ENCODE measurements around the gene TNFSF13. TPM values are rescaled to one million over a fixed set of nuclear protein-coding genes. Genes with fewer than 3 reads are reported as not detected.
A peak's percentile ranks its signal among the peaks of the same experiment; 100 is the strongest.

The TNFSF13 gene
- total RNA-seq, 1 donor from 2014 or later, result 5.6 TPM

GRCh38 chr17:7544911-7545310 lies 13.6 kb upstream of the TNFSF13 start:
- DNase-seq (ENCODE audit: low spot score), result no peak
- H3K4me3 Mint-ChIP-seq (ENCODE audit: unreplicated experiment), result no peak overlapping the region
- peaks cover 8% of the 10 kb centered on the region for H3K4me1 Mint-ChIP-seq (ENCODE audit: unreplicated experiment)
- TF ChIP-seq CTCF (IDR thresholded peaks at IDR 0.05; ENCODE audit: unreplicated experiment), result no peak
- no peaks in the 10 kb centered on the region for H3K9me3 Mint-ChIP-seq (ENCODE audit: unreplicated experiment)
- H3K36me3 Mint-ChIP-seq (ENCODE audit: low read depth, unreplicated experiment), result no peaks in the 10 kb centered on the region
- peaks cover 4% of the 10 kb centered on the region for H3K27me3 Mint-ChIP-seq (ENCODE audit: unreplicated experiment)
- H3K27ac Mint-ChIP-seq (ENCODE audit: unreplicated experiment), result no peak overlapping the region

DNA sequence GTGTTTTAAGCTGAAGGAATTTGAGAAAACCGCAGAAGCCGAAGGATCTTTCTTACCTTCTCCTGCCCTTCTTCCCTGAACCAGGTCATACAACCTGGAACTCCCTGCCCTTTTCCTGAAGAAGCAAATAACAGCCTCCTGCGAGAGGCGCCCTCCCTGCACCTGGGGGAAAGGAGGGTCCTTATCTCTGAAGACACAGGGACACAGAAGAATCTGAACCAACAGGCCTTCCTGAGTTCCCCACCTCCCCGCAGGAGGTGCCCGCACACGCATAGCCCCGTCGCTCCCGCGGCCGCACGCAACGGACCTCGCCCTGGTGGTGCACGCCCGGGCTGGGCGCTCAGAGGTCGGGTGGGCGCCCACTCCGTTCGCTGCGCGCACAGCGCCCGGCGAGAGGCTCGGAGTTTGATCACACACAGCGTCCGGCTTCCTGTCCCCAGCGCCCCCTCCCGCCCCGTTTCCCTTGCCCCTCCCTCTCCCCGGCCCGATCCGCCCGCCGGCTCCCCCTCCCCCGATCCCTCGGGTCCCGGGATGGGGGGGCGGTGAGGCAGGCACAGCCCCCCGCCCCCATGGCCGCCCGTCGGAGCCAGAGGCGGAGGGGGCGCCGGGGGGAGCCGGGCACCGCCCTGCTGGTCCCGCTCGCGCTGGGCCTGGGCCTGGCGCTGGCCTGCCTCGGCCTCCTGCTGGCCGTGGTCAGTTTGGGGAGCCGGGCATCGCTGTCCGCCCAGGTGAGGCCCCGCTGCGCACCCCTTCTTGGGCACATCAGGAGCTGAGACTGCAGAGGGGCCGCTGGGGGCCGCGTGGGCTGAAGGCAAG lies 9.8 kb upstream of the TNFSF13 start, which contains the start of gene TNFSF12:
TNFSF12 (plus strand) TSS at position 474 of the 816 bp plus-strand sequence; CDS start at position 570, 96 bp downstream.
- Mint-ChIP-seq H3K9me3 (ENCODE audit: unreplicated experiment) (no peaks in the 10 kb centered on the region), H3K36me3 (ENCODE audit: low read depth, unreplicated experiment) (peaks cover 3% of the 10 kb centered on the region), H3K4me3 (ENCODE audit: unreplicated experiment) (peak within 1 kb of the TSS; percentile 83), H3K4me1 (ENCODE audit: unreplicated experiment) (peaks cover 18% of the 10 kb centered on the region), H3K27me3 (ENCODE audit: unreplicated experiment) (peaks cover 6% of the 10 kb centered on the region), H3K27ac (ENCODE audit: unreplicated experiment) (no peak within 1 kb of the TSS)
- DNase-seq (ENCODE audit: low spot score), result peak; percentile 44
- no peak for TF ChIP-seq CTCF (IDR thresholded peaks at IDR 0.05; ENCODE audit: unreplicated experiment)

GRCh38 chr17:7549401-7550055 lies 9.0 kb upstream of the TNFSF13 start:
- Mint-ChIP-seq H3K9me3 (ENCODE audit: unreplicated experiment) (no peaks in the 10 kb centered on the region), H3K27ac (ENCODE audit: unreplicated experiment) (no peak overlapping the region), H3K27me3 (ENCODE audit: unreplicated experiment) (peaks cover 6% of the 10 kb centered on the region), H3K36me3 (ENCODE audit: low read depth, unreplicated experiment) (peaks cover 3% of the 10 kb centered on the region), H3K4me3 (ENCODE audit: unreplicated experiment) (peak overlapping the region; percentile 80), H3K4me1 (ENCODE audit: unreplicated experiment) (peaks cover 18% of the 10 kb centered on the region)
- DNase-seq (ENCODE audit: low spot score), result no peak
- TF ChIP-seq CTCF (IDR thresholded peaks at IDR 0.05; ENCODE audit: unreplicated experiment), result no peak

DNA sequence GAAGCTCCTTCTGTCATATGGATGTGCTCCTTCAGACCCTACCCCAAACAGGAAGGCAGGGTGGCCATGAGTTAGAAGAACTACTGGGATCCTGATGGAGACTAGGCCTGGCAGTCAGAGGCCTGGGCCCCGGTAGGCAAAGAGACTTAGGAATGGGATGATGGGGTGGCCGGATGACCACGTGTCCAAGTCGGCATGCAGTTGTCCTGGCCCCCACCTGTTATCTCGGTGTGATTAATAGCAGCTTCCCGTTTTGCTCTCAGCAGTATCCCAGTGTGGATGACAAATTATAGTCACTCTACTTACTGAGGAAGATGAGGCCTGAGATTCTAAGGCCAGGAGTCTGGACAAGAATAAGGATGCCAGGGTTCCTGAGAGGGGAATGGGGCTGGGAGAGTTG lies 8.2 kb upstream of the TNFSF13 start:
- no peak for DNase-seq (ENCODE audit: low spot score)
- H3K4me3 Mint-ChIP-seq (ENCODE audit: unreplicated experiment), result no peak overlapping the region
- H3K9me3 Mint-ChIP-seq (ENCODE audit: unreplicated experiment), result no peaks in the 10 kb centered on the region
- peaks cover 21% of the 10 kb centered on the region for H3K4me1 Mint-ChIP-seq (ENCODE audit: unreplicated experiment)
- H3K27ac Mint-ChIP-seq (ENCODE audit: unreplicated experiment), result no peak overlapping the region
- peaks cover 9% of the 10 kb centered on the region for H3K27me3 Mint-ChIP-seq (ENCODE audit: unreplicated experiment)
- TF ChIP-seq CTCF (IDR thresholded peaks at IDR 0.05; ENCODE audit: unreplicated experiment), result no peak
- peaks cover 3% of the 10 kb centered on the region for H3K36me3 Mint-ChIP-seq (ENCODE audit: low read depth, unreplicated experiment)

GRCh38 chr17:7551396-7551795 lies 7.2 kb upstream of the TNFSF13 start:
- TF ChIP-seq CTCF (IDR thresholded peaks at IDR 0.05; ENCODE audit: unreplicated experiment), result no peak
- Mint-ChIP-seq H3K4me1 (ENCODE audit: unreplicated experiment) (peaks cover 21% of the 10 kb centered on the region), H3K27ac (ENCODE audit: unreplicated experiment) (peak overlapping the region; percentile 22), H3K27me3 (ENCODE audit: unreplicated experiment) (peaks cover 9% of the 10 kb centered on the region), H3K36me3 (ENCODE audit: low read depth, unreplicated experiment) (peaks cover 3% of the 10 kb centered on the region), H3K4me3 (ENCODE audit: unreplicated experiment) (no peak overlapping the region), H3K9me3 (ENCODE audit: unreplicated experiment) (no peaks in the 10 kb centered on the region)
- DNase-seq (ENCODE audit: low spot score), result no peak

Measured in endothelial cell (in vitro differentiated cells).